Transverse colon (tissue), 4 donors: ENCODE measurements around the gene RNF168.
"Not testable (repeated sequence)": the region's sequence is repeated elsewhere in the genome, so short reads cannot be mapped to it uniquely, and the experiment has no call there.

Experiments
- CTCF ChIP-seq, 5 experiments: fragments of 200-600 bp in 3 of 5; fragments of 450-650 bp in 2 of 5; sonication (generic) in 3 of 5; IDR thresholded peaks; 1 replicate in 2 of 5; 2 replicates in 3 of 5; pipeline ENCODE4 v1.5.1; 2016 to 2017; ENCODE audit warnings: antibody characterized with exemption in 5 of 5, inconsistent platforms in 3 of 5, mild to moderate bottlenecking in 2 of 5, moderate library complexity in 1 of 5
- EP300 ChIP-seq: sonication (generic); formaldehyde crosslinking; IDR thresholded peaks from one replicate; pipeline ENCODE4 v1.6.1; 2017; ENCODE audit warnings: antibody characterized with exemption, low read depth
- POLR2A ChIP-seq: fragments of 450-650 bp; IDR thresholded peaks from one replicate; pipeline ENCODE4 v1.6.1; 2016; ENCODE audit warnings: antibody characterized with exemption, mild to moderate bottlenecking, moderate library complexity
- POLR2AphosphoS5 ChIP-seq, 3 donors: sonication (generic); formaldehyde crosslinking; IDR thresholded peaks; one replicate each; pipeline ENCODE4 v1.6.1; 2016; ENCODE audit warnings: antibody characterized with exemption in 3 of 3

DNA sequence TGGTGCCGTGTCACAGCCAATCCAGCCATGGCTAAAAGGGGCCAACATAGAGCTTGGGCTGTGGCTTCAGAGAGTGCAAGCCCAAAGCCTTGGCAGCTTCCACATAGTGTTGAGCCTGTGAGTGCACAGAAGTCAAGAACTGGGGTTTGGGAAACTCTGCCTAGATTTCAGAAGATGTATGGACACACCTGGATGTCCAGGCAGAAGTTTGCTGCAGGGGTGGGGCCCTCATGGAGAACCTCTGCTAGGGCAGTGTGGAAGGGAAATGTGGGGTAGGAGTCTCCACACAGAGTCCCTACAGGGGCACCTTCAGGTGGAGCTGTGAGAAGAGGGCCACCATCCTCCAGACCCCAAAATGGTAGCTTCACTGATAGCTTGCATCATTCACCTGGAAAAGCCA lies 45.7 kb upstream of the RNF168 start:
- TF ChIP-seq CTCF (IDR thresholded peaks at IDR 0.05); POLR2AphosphoS5 (IDR thresholded peaks at IDR 0.05); POLR2A; EP300: not testable (repeated sequence)
